B cell (primary cell): ENCODE data around the gene ADAM19.

Source experiments
- CTCF ChIP-seq: fragments of 200-600 bp; IDR thresholded peaks from one replicate; pipeline ENCODE4 v1.8.0; 2022; ENCODE audit warnings: antibody characterized with exemption, mild to moderate bottlenecking
- EZH2 ChIP-seq: IDR thresholded peaks from 2 replicates; pipeline ENCODE4 v1.6.1; 2012; ENCODE audit warnings: borderline replicate concordance, low read depth, mild to moderate bottlenecking, moderate library complexity, low read length; ENCODE audit not compliant: insufficient read depth, poor library complexity, severe bottlenecking

GRCh38 chr5:157481666-157482065 is 93.9 kb downstream of the ADAM19 start:
- TF ChIP-seq CTCF (no peak), EZH2 (no peak)
